Measurements from ENCODE around the gene ROPN1B. TPM values are rescaled to one million over a fixed set of nuclear protein-coding genes. Genes with fewer than 3 reads are reported as not detected.
"Not testable (repeated sequence)": the region's sequence is repeated elsewhere in the genome, so short reads cannot be mapped to it uniquely, and the experiment has no call there.

ROPN1B gene
- total and polyA plus RNA-seq, 2 of the 8 experiments (the other 6 are each of a cell fraction or from before 2014, with no cell fraction given): 0.30 TPM; not detected in 1

DNA sequence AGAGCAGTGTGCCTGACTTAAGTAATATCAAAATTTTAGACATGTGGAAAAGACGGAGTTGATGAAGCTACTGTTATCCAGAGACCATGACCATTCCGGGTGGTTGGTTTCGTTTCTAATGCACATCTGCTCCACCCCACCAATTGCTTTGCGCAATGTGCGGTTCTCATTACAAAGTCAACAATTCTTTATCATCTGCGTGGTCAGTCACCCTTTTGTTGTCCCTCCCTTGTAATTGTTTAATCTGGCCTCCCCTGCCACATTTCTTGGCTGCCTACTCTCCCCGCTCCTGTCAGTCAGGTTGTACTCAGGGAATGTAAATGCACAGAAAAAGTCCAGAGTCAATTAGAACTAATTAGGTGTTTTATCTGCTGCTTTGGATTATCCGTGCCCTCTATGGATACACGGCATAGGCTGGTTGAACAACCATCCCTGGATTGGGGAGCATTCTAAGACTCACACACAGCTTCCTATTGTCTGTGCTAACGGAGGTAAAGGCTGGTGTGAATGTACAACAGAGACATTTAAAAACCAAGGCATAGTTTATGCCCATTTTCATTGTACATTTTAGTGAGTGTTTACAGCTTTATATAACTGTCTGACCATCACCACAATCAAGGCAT lies 33.6 kb upstream of the ROPN1B start:
- H4K8ac ChIP-seq (ENCODE audit: extremely low read depth, insufficient read depth, low read length); H3K79me2 ChIP-seq (ENCODE audit: control insufficient read depth in 1 of 2, insufficient read depth in 2 of 2, low read length in 2 of 2); H3K18ac ChIP-seq (ENCODE audit: extremely low read depth, low read length); POLR2A ChIA-PET (ENCODE audit: partially characterized antibody); FAIRE-seq; H3K27ac ChIP-seq (ENCODE audit: low read depth, low read length); H3K4ac ChIP-seq (replicated peaks; ENCODE audit: insufficient read length, low read depth, low read length); H2BK20ac ChIP-seq (ENCODE audit: low read length); H2AK5ac ChIP-seq (ENCODE audit: low read depth, low read length); H2BK5ac ChIP-seq (ENCODE audit: low read depth, low read length); H3K14ac ChIP-seq (ENCODE audit: insufficient read length); H3K36me3 ChIP-seq (ENCODE audit: control insufficient read depth in 2 of 4, insufficient read depth in 4 of 4, low read length in 3 of 4); H4K5ac ChIP-seq (ENCODE audit: insufficient read length, low read depth, low read length); H3K56ac ChIP-seq (replicated peaks; ENCODE audit: insufficient read length, low read depth, low read length); H4K91ac ChIP-seq (replicated peaks; ENCODE audit: insufficient read length, low read length); H3K9ac ChIP-seq (replicated peaks in 1 of 4; ENCODE audit: extremely low read depth in 1 of 4, low read depth in 3 of 4, low read length in 3 of 4); H2AFZ ChIP-seq (ENCODE audit: low read length); H3K79me1 ChIP-seq (ENCODE audit: low read depth, low read length); H2BK15ac ChIP-seq (ENCODE audit: low read length); H3K23ac ChIP-seq (ENCODE audit: insufficient read length); H3K4me2 ChIP-seq (ENCODE audit: insufficient read depth in 1 of 2, low read depth in 2 of 2, low read length in 2 of 2); H3K23me2 ChIP-seq (ENCODE audit: low read depth, low read length); H2BK12ac ChIP-seq (ENCODE audit: low read depth, low read length); H2BK120ac ChIP-seq (replicated peaks; ENCODE audit: low read depth, low read length); H3K27me3 ChIP-seq (replicated peaks in 1 of 4; ENCODE audit: control insufficient read depth in 3 of 4, extremely low read depth in 1 of 4, insufficient read depth in 3 of 4, low read length in 3 of 4); H3K4me1 ChIP-seq (replicated peaks in 1 of 4; ENCODE audit: control insufficient read depth in 3 of 4, insufficient read depth in 4 of 4, low read length in 3 of 4); DNase-seq (ENCODE audit: low read depth in 1 of 2, low spot score in 2 of 2); H3K4me3 ChIP-seq (ENCODE audit: extremely low read depth in 1 of 4, insufficient read depth in 2 of 4, low read depth in 3 of 4, low read length in 4 of 4); H3K9me3 ChIP-seq (ENCODE audit: insufficient read depth in 2 of 2, low read depth in 1 of 2, low read length in 1 of 2); H4K20me1 ChIP-seq (replicated peaks in 1 of 2; ENCODE audit: control insufficient read depth in 1 of 2, insufficient read depth in 2 of 2, low read length in 2 of 2): not testable (repeated sequence)
- WGBS, 2 experiments (ENCODE audit: extremely low coverage in 1 of 2, insufficient coverage in 1 of 2, insufficient read length in 1 of 2, insufficient replicate concordance in 2 of 2, low coverage in 1 of 2, low lambda C conversion rate in 2 of 2, missing lambda C conversion rate in 1 of 2): 96% methylated on average over 10 of the region's 10 CpGs; no CpG with 5 or more reads in 1 of the 2 experiments
- CTCF ChIA-PET (ENCODE audit: partially characterized antibody): interaction anchor here (0.6 to 1.4 kb wide), 5 partner anchors 9 to 334 kb away, joined by 3 to 4 read pairs (median 3); no protein-coding TSS in a partner anchor
